Fibroblast of lung (primary cell): ENCODE measurements around the gene CAMTA1.

Experiments used
- EZH2 ChIP-seq: IDR thresholded peaks from 2 replicates; pipeline ENCODE4 v1.5.1; 2012; ENCODE audit warnings: low read length, control low read depth, mild to moderate bottlenecking; ENCODE audit errors: missing control alignments
- TF ChIP-seq, protein P1 (sequence below), 2 donors: IDR thresholded peaks in 1 of 2; conservative IDR thresholded peaks in 1 of 2; 1 replicate in 1 of 2; 2 replicates in 1 of 2; pipeline ENCODE4 v1.5.1; 2011 to 2012; ENCODE audit warnings: low read length in 2 of 2, control low read depth in 1 of 2, inconsistent platforms in 1 of 2, low read depth in 1 of 2, mild to moderate bottlenecking in 1 of 2

DNA sequence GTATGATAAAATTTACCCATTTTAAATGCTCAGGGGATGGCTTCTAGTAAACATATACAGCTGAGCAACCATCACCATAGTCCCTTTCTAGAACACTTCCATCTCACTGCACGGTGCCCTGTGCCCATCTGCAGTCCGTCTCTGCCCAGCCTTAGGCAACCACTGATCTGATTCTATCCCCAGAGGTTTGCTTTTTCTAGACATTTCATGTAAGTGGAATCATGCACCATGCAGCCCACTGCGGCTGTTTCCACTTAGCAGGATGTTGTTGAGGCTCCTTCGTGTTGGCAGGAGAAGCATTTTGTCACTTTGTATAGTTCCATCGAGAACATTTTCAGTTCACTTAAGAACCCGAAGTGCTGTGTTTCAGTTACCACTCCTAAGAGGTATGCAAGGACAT lies 958.1 kb downstream of the CAMTA1 start:
- TF ChIP-seq, protein P1, sequence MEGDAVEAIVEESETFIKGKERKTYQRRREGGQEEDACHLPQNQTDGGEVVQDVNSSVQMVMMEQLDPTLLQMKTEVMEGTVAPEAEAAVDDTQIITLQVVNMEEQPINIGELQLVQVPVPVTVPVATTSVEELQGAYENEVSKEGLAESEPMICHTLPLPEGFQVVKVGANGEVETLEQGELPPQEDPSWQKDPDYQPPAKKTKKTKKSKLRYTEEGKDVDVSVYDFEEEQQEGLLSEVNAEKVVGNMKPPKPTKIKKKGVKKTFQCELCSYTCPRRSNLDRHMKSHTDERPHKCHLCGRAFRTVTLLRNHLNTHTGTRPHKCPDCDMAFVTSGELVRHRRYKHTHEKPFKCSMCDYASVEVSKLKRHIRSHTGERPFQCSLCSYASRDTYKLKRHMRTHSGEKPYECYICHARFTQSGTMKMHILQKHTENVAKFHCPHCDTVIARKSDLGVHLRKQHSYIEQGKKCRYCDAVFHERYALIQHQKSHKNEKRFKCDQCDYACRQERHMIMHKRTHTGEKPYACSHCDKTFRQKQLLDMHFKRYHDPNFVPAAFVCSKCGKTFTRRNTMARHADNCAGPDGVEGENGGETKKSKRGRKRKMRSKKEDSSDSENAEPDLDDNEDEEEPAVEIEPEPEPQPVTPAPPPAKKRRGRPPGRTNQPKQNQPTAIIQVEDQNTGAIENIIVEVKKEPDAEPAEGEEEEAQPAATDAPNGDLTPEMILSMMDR (conservative IDR thresholded peaks at IDR 0.05 in 1 of 2, IDR thresholded peaks at IDR 0.05 in 1 of 2; ENCODE audit: low read depth in 1 of 2, low read length in 2 of 2): no peak
- TF ChIP-seq EZH2: no peak
